Activated CD8-positive, alpha-beta memory T cell treated with anti-CD3 and anti-CD28 coated beads for 36 hours (primary cell): ENCODE data around the gene MSI2. TPM values are rescaled to one million over a fixed set of nuclear protein-coding genes. Genes with fewer than 3 reads are reported as not detected.

ENCODE experiments used
- CTCF ChIA-PET: fragments of 350-600 bp; sonication (Branson Sonifier 250); formaldehyde crosslinking; loops from one replicate; lab custom pipeline; 2021; ENCODE audit warnings: antibody characterized with exemption; lab: Charles Lee
- POLR2A ChIA-PET: fragments of 350-600 bp; sonication (Branson Sonifier 250); formaldehyde crosslinking; loops from one replicate; lab custom pipeline; 2021; ENCODE audit warnings: antibody characterized with exemption; lab: Charles Lee
- total RNA-seq, 2 experiments: library from RNA; stranded (reverse); gene quantifications; one replicate each; pipeline ENCODE4 v1.2.3, GENCODE V29; 2021

Gene MSI2
- total RNA-seq, 2 experiments from 2014 or later: 56.5 to 59.6 TPM

DNA sequence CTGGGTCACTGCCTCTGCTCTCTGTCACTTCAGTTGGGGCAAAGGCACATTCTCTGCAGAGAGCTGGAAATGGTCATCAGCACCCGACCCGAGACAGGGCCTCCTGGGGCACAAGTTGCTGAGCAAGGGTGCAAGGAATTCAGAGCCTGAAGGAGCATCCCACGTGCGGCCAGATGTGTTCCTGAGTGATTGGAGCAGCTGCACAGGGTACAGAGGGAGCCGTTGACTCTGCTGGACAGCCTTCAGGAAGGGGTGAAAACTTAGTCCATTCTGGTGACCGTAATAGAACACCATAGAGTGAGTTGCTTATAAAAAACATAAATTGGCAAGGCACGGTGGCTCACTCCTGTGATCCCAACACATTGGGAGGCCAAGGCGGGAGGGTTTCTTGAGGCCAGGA lies 382.0 kb downstream of the MSI2 start:
- ChIA-PET CTCF (no interaction called here), POLR2A (no interaction called here)

DNA sequence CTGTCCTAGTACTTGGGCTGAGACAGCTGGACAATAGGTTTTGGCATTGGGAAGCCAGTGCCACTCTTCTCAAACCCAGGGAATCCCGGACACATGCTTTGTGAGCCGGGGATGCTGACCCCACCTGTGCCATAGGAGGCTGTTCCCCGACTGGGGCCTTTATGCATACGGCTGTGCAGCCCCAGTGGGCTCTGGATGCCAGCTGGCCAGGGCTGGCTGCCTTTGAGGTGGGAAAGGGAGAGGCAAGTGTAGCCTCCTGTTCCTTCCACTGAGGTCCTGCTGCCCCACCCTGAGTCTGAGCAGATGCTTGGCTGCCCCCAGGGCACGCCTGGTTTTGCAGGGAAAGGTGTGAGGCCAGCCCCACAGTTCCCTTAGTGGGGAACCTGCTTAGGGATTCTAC lies 383.1 kb downstream of the MSI2 start:
- CTCF ChIA-PET: no interaction called here

GRCh38 chr17:57640079-57640478 lies 383.8 kb downstream of the MSI2 start:
- CTCF ChIA-PET: no interaction called here

More for the DNA sequence above, 383.1 kb downstream of the MSI2 start:
- POLR2A ChIA-PET: no interaction called here

DNA sequence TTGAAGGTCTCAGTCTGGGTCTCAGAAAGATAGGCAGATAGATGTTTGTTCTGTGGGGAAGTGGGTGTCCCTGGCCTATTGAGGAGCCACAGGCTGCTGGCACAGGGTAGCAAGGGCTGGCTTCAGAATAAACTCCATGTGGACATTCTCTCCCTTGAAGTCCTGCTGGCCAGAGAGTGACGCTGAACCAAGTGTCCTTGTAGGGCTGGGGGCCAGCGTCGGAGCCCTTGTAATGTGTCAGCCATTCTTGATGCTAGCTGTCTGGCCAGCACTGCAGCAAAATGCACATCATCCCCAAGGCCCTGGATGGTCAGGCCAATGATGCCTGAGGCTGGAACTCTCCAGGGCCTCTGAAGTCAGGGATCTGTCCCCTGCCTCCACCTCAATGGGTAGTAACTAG lies 385.4 kb downstream of the MSI2 start:
- POLR2A ChIA-PET: no interaction called here

More at GRCh38 chr17:57640079-57640478, 383.8 kb downstream of the MSI2 start:
- POLR2A ChIA-PET: no interaction called here

DNA sequence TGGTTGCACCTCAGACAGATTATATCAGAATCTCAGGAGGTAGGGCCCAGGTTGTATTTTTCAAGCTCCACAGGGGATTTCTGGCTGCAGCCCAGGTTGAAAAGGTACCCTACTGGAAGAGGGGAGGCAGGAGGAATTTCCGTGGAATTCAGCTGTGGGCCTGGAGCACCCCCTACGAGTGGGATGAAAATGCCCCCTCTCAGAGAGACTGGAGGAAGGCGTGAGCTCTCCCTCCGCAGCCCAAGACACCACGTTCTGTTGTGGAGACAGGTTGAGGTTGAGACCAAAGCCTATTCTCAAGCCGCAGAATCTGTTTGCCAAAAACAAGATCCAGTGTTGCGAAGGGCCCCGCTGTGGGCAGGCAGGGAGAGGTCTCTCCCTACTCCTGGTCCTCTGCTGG lies 386.7 kb downstream of the MSI2 start:
- POLR2A ChIA-PET: no interaction called here
- CTCF ChIA-PET: no interaction called here

More for the DNA sequence above, 385.4 kb downstream of the MSI2 start:
- CTCF ChIA-PET: no interaction called here

- ChIA-PET CTCF (interaction anchor here (2.5 kb wide), 1 partner anchor 28 kb away, joined by 12 read pairs; no protein-coding TSS in a partner anchor), POLR2A (no interaction called here)
Measured at GRCh38 chr17:57644326-57644725, 388.0 kb downstream of the MSI2 start.

DNA sequence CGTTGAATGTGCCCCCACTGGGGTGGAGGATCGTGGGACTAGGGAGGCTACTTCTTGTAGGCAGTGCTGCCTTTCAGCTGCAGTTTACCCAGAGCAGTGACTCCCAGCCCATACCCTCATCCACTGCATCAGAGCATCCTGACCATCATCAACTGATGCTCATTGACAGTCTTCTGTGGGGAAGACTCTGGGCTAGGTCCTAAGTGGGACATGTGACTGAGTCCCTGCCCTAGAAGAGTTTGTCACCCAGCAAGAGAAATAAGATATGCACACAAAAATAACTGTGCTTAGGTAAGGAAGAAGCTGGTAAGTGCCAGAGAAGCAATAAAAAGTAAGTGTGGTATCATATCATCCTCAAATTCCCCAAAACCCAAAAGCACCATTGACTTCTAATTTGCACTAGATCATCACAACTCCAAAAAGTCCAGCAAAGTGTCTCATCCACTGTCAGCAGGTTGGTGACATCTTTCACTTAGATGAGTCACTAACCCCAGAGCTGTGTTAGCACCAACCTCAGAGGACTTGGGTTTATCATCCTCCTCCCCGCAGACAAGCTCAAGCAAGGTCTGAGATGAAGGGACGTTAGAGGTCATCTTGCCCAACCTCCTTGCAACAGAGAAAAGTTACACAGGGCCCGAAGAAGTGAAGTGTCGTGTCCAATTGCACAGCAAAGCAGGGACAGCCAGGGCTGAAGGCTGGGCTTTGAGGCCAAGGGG lies 389.8 kb downstream of the MSI2 start:
- ChIA-PET POLR2A (no interaction called here), CTCF (interaction anchor here (1.4 to 2.5 kb wide), 2 partner anchors 26 to 49 kb away, joined by 3 to 12 read pairs; no protein-coding TSS in a partner anchor)

- POLR2A ChIA-PET: no interaction called here
- CTCF ChIA-PET: no interaction called here
Measured at GRCh38 chr17:57648720-57649119, 392.4 kb downstream of the MSI2 start.

GRCh38 chr17:57649191-57649590 lies 392.9 kb downstream of the MSI2 start:
- POLR2A ChIA-PET: no interaction called here

DNA sequence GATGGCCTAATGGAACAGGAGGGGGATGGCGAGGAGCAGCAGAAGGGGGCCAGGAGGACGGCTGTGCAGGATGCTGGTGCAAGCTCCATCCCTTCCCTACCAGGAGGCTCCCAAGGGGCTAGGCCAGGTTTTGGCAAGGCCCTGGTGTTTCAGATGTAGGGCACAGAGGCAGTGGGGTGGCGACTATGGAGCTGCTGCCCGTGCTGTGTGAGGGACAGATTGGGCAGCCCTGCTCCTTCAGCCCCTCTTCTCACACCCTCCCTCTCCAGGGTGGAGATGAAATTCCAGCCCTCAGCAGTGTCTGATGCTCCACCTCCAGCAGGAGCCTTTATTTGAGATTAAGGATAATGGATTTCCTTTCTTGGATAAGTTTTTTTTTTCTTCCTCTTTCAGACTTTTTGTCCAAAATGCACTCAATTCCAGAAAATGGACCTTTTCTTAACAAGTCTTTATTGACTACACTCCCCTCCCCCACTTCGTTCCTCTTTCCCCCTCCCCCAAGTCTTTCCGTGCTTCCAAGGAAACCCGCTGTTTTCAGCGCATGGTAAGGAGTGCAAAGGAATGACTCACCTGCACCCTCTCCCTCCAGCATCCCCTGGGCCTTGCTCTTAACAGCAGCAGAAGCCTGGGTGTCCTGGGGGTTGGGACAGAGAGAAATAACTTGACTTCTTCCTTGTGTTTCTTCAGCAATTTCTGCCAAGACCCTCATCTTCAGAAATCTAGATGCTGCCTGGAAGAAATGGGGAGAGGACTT lies 393.6 kb downstream of the MSI2 start:
- CTCF ChIA-PET: no interaction called here

More at GRCh38 chr17:57649191-57649590, 392.9 kb downstream of the MSI2 start:
- CTCF ChIA-PET: no interaction called here

GRCh38 chr17:57650548-57650947 lies 394.2 kb downstream of the MSI2 start:
- POLR2A ChIA-PET: no interaction called here

More for the DNA sequence above, 393.6 kb downstream of the MSI2 start:
- POLR2A ChIA-PET: no interaction called here

DNA sequence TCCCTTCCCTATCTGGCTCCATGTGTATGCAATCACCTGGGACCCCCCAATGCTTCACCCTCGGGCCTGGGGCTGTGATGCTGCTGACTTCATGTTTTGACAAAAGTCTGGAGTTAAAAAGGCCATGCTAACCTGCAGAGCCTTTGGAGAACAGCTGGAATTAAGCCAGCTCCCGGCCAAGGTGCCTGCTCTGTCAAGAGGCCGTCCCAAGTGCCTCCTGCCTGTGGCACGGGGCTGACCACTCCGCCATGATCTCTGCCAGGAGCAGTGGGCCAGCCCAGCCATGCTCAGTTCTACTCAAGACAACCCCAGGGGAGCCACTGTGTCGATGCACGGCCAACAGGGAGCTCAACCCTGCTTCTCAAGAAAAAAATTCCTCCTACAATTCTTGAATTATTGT lies 395.1 kb downstream of the MSI2 start:
- POLR2A ChIA-PET: no interaction called here
- CTCF ChIA-PET: no interaction called here

More at GRCh38 chr17:57650548-57650947, 394.2 kb downstream of the MSI2 start:
- CTCF ChIA-PET: no interaction called here

GRCh38 chr17:57651996-57652395 lies 395.7 kb downstream of the MSI2 start:
- ChIA-PET CTCF (no interaction called here), POLR2A (no interaction called here)

DNA sequence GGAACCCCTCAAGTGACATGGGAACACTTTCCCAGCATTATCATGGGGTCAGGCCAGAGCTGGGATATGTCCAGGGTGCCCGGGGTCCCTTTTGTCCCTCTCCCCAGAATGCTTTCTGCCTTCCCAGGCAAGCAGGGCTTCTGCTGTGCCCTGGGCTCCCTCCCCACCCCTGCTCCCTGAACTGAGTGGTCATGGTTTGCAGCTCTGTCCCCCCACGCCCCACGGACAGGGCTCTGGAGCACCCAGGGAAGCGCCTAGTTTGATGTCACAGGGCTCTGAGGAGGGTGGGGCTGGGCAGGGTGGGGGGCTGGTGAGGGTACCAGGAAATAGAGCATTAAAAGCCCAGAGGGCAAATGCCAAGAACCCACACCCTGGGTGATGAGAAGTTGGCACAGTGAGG lies 396.5 kb downstream of the MSI2 start:
- ChIA-PET CTCF (no interaction called here), POLR2A (interaction anchor here (0.5 kb wide), 1 partner anchor 1574 kb away, joined by 3 read pairs; no protein-coding TSS in a partner anchor)

- CTCF ChIA-PET: no interaction called here
Measured at GRCh38 chr17:57653279-57653678, 397.0 kb downstream of the MSI2 start.

DNA sequence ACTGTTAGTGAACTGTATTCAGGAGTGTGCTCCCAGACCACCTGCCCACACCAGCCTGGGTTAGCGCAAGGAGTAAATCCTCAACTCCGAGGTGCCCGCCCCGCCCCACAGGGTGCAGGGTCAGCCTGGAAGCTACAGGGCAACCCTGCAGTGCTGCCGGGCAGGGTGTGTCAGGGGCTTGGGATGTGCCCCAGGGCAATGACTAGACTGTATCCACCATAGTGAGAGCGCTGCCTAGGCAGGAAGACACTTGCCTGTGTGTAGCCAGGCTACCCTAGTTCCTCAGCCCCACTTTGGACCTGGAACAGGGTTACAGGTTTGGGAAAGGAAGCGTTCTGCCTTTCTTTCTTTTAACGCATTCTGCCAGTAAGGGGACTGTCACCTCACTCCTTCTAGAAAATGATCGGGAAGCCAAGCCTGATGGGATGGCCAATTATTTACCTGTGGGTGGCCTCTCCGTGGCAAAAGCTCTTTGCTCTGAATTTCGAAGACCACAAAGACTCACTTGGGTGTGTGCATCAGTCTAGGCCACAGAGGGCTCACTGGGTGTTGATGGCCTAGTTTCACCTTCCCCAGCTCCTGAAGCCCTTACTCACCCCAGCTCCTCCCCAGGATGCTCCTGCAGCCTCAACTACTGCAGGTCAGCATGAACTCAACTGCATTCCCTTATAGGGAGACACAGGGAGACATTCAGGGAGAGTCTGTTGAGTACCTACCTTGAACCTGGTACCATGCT lies 397.9 kb downstream of the MSI2 start:
- POLR2A ChIA-PET: no interaction called here
- CTCF ChIA-PET: no interaction called here

More at GRCh38 chr17:57653279-57653678, 397.0 kb downstream of the MSI2 start:
- POLR2A ChIA-PET: no interaction called here

- ChIA-PET CTCF (no interaction called here), POLR2A (no interaction called here)
Measured at GRCh38 chr17:57655553-57655952, 399.2 kb downstream of the MSI2 start.

DNA sequence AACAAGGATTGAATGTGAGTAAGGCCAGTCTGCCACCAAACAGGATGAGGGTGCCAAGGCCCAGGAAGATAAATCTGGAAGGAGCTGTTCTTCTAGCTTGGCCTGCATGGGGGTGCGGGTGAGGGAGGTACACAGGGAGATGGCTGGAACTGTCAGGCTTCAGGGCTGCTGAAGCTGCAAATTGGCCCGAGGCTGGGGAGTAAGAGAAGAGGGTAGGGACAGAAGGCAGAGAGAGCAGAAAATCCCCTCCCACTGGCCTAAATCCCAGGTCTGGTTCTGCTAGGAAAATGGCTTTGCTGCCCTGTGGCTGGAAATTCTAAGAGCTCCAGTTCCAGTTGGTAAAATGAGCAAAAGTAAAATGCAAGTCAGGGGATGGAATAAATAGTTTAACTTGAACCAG lies 400.9 kb downstream of the MSI2 start:
- CTCF ChIA-PET: interaction anchor here (0.6 to 2.0 kb wide), 3 partner anchors 15 to 126 kb away, joined by 3 to 8 read pairs (median 7); no protein-coding TSS in a partner anchor
- POLR2A ChIA-PET: no interaction called here

GRCh38 chr17:57662041-57662440 lies 405.7 kb downstream of the MSI2 start:
- POLR2A ChIA-PET: no interaction called here
- CTCF ChIA-PET: interaction anchor here (3.3 kb wide), 1 partner anchor 10 kb away, joined by 13 read pairs; no protein-coding TSS in a partner anchor
